Ovary (tissue), 9 donors: Measurements from ENCODE around the gene FRY. TPM values are rescaled to one million over a fixed set of nuclear protein-coding genes. Genes with fewer than 3 reads are reported as not detected.

Source experiments
- DNase-seq, 5 donors: peaks; one replicate each; pipeline ENCODE4 v3.0.0-alpha.2; 2019 to 2020
- H3K27ac ChIP-seq, 2 donors: fragments of 200-600 bp; one replicate each; pipeline versions ENCODE4 v1.5.1 to v1.8.0; 2019 to 2022
- H3K27me3 ChIP-seq: fragments of 200-600 bp; one replicate; pipeline ENCODE4 v1.8.0; 2022
- H3K36me3 ChIP-seq: fragments of 200-600 bp; sonication (generic); one replicate; pipeline ENCODE4 v1.5.1; 2019
- H3K4me1 ChIP-seq: one replicate; pipeline ENCODE4 v1.8.1; 2013; ENCODE audit warnings: mild to moderate bottlenecking, moderate library complexity; ENCODE audit not compliant: insufficient read depth
- H3K4me3 ChIP-seq: fragments of 200-600 bp; sonication (generic); one replicate; pipeline ENCODE4 v1.5.1; 2017
- H3K9me3 ChIP-seq, 2 donors: fragments of 200-600 bp in 1 of 2; sonication (generic) in 1 of 2; one replicate each; pipeline versions ENCODE4 v1.5.1 to v1.8.1; 2013 to 2019; ENCODE audit warnings: mild to moderate bottlenecking in 1 of 2, moderate library complexity in 1 of 2
- EP300 ChIP-seq: sonication (generic); formaldehyde crosslinking; IDR thresholded peaks from one replicate; pipeline ENCODE4 v1.6.1; 2017; ENCODE audit warnings: antibody characterized with exemption
- POLR2A ChIP-seq: fragments of 450-650 bp; IDR thresholded peaks from one replicate; pipeline ENCODE4 v1.6.1; 2017; ENCODE audit warnings: antibody characterized with exemption, mild to moderate bottlenecking, moderate library complexity
- WGBS, 3 donors: extraction: QIAGEN DNeasy Blood & Tissue Kit in 1 of 3; methylation state at CpG; one replicate each; pipeline versions ENCODE4 v1.1.5 to v1.1.7; 2013 to 2017; 5-methylcytosine and 5-hydroxymethylcytosine counted together
- intact Hi-C, 4 donors: fragments of 100-400 bp; cut with DNase I; formaldehyde crosslinking; loops; one replicate each; pipeline versions ENCODE4 v1.11.0 to v1.15.1; 2022 to 2023
- polyA plus RNA-seq, 2 donors: library from polyadenylated mRNA; stranded (reverse); fragments of 200-250 nt in 1 of 2; fragments of 350-450 nt in 1 of 2; fragmentation: Illumina TruSeq in 1 of 2; extraction: RNeasy Lipid Tissue Mini Kit (QIAGEN cat#74804) in 1 of 2; gene quantifications; one replicate each; pipeline ENCODE4 v1.2.3, GENCODE V29; 2013 to 2014
- total RNA-seq, 7 donors: library from RNA; depleted of rRNA in 2 of 7; stranded (reverse); fragments of >200 nt in 2 of 7; fragmentation: NEBNext Ultra II Directional in 3 of 7; extraction: Animal tissue kit (Norgen Biotek cat#: 25700) in 3 of 7; gene quantifications; one replicate each; pipeline versions ENCODE4 v1.1.0 to v1.2.4, GENCODE V29; 2016 to 2023
- TF ChIP-seq, protein P1 (sequence below), 3 donors: fragments of 450-650 bp in 2 of 3; fragments of 200-600 bp in 1 of 3; IDR thresholded peaks; one replicate each; pipeline versions ENCODE4 v1.5.1 to v1.8.0; 2016 to 2022; ENCODE audit warnings: antibody characterized with exemption in 3 of 3, mild to moderate bottlenecking in 1 of 3
- donor health status: DM: no; HTN: no; CAD: no; lungs with moderate emphysema.
- donor health status: DM: no; HTN: no; CAD: no.
- donor health status: Bipolar disorder and iron deficiency.
- donor health status: DM: yes; HTN: yes; CAD: no.
- donor health status: DM: no; HTN: no; CAD: no.
- donor health status: DM: yes; HTN: yes; CAD: no.

FRY gene
- total and polyA plus RNA-seq, 9 donors = 11.6 to 36.7 (median 19.4) TPM

DNA sequence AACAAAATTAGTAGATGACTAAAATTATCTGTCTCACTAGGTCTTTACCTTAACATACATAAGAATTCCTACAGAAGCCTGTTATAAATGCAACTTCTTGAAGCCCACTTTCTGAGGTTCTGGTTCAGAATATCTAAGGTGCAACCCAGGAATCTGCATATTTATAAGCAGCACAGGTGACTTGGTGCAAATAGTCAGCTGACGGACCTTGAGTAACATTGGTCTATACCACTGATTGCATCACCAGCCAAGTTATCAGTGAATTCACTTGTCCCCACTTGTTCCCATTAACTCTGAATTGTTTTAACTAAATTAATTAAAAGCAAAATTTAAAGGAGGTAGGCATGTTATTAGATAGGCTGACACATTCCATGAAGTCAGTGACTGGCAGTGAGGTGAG is 109.9 kb downstream of the FRY start:
- no peaks in the 10 kb centered on the region for H3K27me3 ChIP-seq
- no peaks in the 10 kb centered on the region for H3K4me1 ChIP-seq
- H3K27ac ChIP-seq = no peak overlapping the region
- no peak for TF ChIP-seq EP300
- TF ChIP-seq, protein P1, sequence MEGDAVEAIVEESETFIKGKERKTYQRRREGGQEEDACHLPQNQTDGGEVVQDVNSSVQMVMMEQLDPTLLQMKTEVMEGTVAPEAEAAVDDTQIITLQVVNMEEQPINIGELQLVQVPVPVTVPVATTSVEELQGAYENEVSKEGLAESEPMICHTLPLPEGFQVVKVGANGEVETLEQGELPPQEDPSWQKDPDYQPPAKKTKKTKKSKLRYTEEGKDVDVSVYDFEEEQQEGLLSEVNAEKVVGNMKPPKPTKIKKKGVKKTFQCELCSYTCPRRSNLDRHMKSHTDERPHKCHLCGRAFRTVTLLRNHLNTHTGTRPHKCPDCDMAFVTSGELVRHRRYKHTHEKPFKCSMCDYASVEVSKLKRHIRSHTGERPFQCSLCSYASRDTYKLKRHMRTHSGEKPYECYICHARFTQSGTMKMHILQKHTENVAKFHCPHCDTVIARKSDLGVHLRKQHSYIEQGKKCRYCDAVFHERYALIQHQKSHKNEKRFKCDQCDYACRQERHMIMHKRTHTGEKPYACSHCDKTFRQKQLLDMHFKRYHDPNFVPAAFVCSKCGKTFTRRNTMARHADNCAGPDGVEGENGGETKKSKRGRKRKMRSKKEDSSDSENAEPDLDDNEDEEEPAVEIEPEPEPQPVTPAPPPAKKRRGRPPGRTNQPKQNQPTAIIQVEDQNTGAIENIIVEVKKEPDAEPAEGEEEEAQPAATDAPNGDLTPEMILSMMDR (IDR thresholded peaks at IDR 0.05) = no peak
- no peak for TF ChIP-seq POLR2A
- H3K9me3 ChIP-seq = no peaks in the 10 kb centered on the region
- intact Hi-C loops = no loop called here
- H3K4me3 ChIP-seq = no peak overlapping the region
- 0 to 52% (median 0%) methylated on average over 1 of the region's 1 CpG for WGBS, 3 donors
- DNase-seq = no peak
- H3K36me3 ChIP-seq = no peaks in the 10 kb centered on the region

- no peaks in the 10 kb centered on the region for H3K4me1 ChIP-seq
- no peaks in the 10 kb centered on the region for H3K9me3 ChIP-seq
- H3K27ac ChIP-seq = no peak overlapping the region
- intact Hi-C loops = no loop called here
- no peak for DNase-seq
- no peak overlapping the region for H3K4me3 ChIP-seq
- no peaks in the 10 kb centered on the region for H3K36me3 ChIP-seq
- 92 to 98% (median 98%) methylated on average over 1 of the region's 1 CpG for WGBS, 3 donors
- no peaks in the 10 kb centered on the region for H3K27me3 ChIP-seq
- TF ChIP-seq EP300 (no peak), POLR2A (no peak)
- TF ChIP-seq, protein P1 (IDR thresholded peaks at IDR 0.05) = no peak
These were observed 110.5 kb downstream of the FRY start for GRCh38 chr13:32142115-32142514.

DNA sequence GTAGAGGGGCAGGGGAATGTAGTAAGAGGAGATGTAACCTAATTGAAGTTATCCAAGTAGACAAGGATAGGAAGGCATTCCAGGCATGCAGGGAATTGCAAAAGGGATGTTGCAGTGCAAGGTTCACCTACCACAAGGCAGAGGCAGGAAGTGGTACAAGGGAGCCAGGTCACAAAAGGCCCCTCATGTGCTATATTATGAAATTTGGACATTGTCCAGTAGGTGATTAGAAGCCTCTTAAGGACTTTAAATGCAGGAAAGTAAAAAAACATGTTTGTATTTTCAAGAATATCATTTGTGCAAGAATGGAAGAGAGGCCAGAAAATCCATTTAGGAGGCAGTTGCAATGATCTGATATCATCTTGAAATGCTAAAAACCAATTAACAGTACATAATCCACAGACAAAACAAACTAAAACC is 111.4 kb downstream of the FRY start:
- Histone ChIP-seq H3K4me1 (no peaks in the 10 kb centered on the region), H3K36me3 (no peaks in the 10 kb centered on the region), H3K4me3 (no peak overlapping the region), H3K27ac (no peak overlapping the region), H3K27me3 (no peaks in the 10 kb centered on the region), H3K9me3 (no peaks in the 10 kb centered on the region)
- TF ChIP-seq POLR2A = no peak
- TF ChIP-seq, protein P1 (IDR thresholded peaks at IDR 0.05) = no peak
- no peak for TF ChIP-seq EP300
- no peak for DNase-seq
- intact Hi-C loops = no loop called here

- Histone ChIP-seq H3K27me3 (no peaks in the 10 kb centered on the region), H3K4me1 (peaks cover 5% of the 10 kb centered on the region), H3K36me3 (no peaks in the 10 kb centered on the region), H3K9me3 (no peaks in the 10 kb centered on the region), H3K27ac (no peak overlapping the region), H3K4me3 (no peak overlapping the region)
- DNase-seq = no peak
- TF ChIP-seq POLR2A = no peak
- no peak for TF ChIP-seq EP300
- WGBS, 3 donors = 89 to 94% (median 90%) methylated on average over 2 of the region's 2 CpGs
- intact Hi-C loops = no loop called here
These were observed 115.6 kb downstream of the FRY start for GRCh38 chr13:32147193-32147592.

DNA sequence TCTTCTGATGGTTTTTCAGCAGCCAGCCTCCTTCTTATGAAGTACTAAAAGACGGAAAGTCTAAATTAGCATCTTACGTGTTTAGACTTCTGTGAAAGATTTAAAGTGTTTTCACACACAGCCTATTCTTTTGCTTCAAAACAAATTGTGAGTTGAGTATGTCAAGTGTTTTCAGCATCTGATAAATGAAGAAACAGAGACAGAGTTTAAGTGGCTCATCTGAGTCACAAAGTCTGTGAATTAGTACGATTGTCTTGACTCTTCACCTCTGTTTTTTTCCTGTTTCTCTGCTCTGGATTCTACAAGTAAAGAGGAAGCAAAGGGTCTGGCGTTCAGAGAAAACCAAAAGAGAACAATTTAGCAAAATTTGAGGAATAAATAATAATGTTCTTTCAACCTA is 116.4 kb downstream of the FRY start:
- Histone ChIP-seq H3K27me3 (no peaks in the 10 kb centered on the region), H3K36me3 (no peaks in the 10 kb centered on the region), H3K4me3 (no peak overlapping the region), H3K9me3 (no peaks in the 10 kb centered on the region), H3K4me1 (peaks cover 5% of the 10 kb centered on the region), H3K27ac (no peak overlapping the region)
- intact Hi-C loops = no loop called here
- WGBS, 3 donors = 52 to 77% (median 65%) methylated on average over 4 of the region's 4 CpGs
- DNase-seq = no peak
- TF ChIP-seq, protein P1 (IDR thresholded peaks at IDR 0.05) = no peak
- TF ChIP-seq POLR2A (no peak), EP300 (no peak)
